CMK (cell line): ENCODE results near the gene CTXND2.
"Not testable (repeated sequence)": the region's sequence is repeated elsewhere in the genome, so short reads cannot be mapped to it uniquely, and the experiment has no call there.

ENCODE experiments used
- DNase-seq: peaks from one replicate; pipeline ENCODE4 v3.0.0-alpha.2; 2010; ENCODE audit warnings: low read depth

The CTXND2 gene

GRCh38 chr1:150887018-150887417, at the start of gene CTXND2:
TSS of gene CTXND2 (plus strand) at chr1:150887136. CDS start at chr1:150912315, 25,179 bp downstream.
- DNase-seq, result no peak

DNA sequence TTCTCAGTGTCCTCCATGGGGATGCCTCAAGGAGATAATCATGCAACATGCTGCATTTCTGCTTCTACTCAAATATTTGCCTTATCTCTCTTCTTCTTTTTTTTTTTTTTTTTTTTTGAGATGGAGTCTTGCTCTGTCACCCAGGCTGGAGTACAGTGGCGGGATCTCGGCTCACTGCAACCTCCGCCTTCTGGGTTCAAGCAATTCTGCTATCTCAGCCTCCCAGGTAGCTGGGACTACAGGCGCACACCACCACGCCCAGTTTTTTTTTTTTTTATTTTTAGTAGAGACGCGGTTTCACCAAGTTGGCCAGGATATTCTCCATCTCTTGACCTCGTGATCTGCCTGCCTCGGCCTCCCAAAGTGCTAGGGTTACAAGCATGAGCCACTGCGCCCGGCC, 46.1 kb upstream of the CTXND2 start:
- DNase-seq, result not testable (repeated sequence)

- no peak for DNase-seq
Measured at GRCh38 chr1:150841626-150842025, 45.3 kb upstream of the CTXND2 start.

- DNase-seq, result no peak
Measured at GRCh38 chr1:150842343-150842742, 44.6 kb upstream of the CTXND2 start.

GRCh38 chr1:150842964-150843363, 44.0 kb upstream of the CTXND2 start:
- no peak for DNase-seq

DNA sequence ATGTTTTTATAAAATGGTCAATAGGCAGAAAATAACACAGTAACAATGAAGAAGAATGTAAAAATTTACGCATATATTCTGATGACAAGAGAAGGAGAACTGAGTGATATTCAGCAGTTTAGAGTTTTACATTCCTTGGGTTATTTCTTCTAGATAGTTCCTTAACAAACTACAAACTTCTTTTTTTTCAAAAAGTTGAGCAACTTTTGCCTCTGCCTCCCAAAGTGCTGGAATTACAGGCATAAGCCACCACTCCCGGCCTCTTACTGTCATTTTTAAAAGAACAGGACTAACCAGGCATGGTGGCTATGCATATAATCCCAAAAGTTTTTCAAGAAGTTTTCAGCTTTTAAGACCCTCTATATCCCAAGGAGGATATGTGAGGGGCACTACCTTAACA, 43.5 kb upstream of the CTXND2 start:
- DNase-seq, result no peak

DNA sequence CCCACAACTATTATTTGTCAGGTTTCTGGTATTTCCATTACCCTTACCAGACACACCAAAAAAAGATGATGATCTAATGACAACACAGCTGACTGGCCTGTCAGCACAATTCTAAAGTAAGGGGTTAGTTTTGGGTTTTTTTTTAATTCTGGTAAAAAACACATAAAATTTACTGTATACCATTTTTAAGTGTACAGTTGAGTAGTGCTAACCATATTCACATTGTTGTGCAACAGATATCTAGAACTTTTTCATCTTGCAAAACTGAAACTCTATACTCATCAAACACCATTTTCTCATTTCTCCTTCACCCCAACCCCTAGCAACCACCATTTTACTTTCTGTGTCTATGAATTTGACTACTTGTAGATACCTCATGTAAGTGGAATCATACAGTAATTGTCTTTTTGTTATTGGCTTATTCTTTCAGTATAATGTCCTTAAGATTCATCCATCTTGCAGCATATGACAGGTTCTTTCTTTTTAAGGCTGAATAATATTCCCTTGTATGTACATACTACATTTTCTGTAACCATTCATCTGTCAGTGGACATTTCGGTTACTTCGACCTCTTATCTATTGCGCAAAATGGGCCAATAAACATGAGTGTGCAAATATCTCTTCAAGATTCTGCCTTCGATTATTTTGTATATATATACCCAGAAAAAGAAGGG, 40.3 kb upstream of the CTXND2 start:
- DNase-seq, result no peak

GRCh38 chr1:150850801-150851362, 36.1 kb upstream of the CTXND2 start:
- DNase-seq, result not testable (repeated sequence)

- DNase-seq, result not testable (repeated sequence)
Measured at GRCh38 chr1:150852734-150853133, 34.2 kb upstream of the CTXND2 start.

- no peak for DNase-seq
Measured at GRCh38 chr1:150863724-150864123, 23.2 kb upstream of the CTXND2 start.

- DNase-seq, result not testable (repeated sequence)
Measured at GRCh38 chr1:150864200-150864599, 22.7 kb upstream of the CTXND2 start.

- no peak for DNase-seq
Measured at GRCh38 chr1:150869683-150870082, 17.3 kb upstream of the CTXND2 start.

- DNase-seq, result no peak
Measured at GRCh38 chr1:150872572-150872971, 14.4 kb upstream of the CTXND2 start.

- DNase-seq, result no peak
Measured at GRCh38 chr1:150873521-150873920, 13.4 kb upstream of the CTXND2 start.

- no peak for DNase-seq
Measured at GRCh38 chr1:150874455-150875196, 12.3 kb upstream of the CTXND2 start.

DNA sequence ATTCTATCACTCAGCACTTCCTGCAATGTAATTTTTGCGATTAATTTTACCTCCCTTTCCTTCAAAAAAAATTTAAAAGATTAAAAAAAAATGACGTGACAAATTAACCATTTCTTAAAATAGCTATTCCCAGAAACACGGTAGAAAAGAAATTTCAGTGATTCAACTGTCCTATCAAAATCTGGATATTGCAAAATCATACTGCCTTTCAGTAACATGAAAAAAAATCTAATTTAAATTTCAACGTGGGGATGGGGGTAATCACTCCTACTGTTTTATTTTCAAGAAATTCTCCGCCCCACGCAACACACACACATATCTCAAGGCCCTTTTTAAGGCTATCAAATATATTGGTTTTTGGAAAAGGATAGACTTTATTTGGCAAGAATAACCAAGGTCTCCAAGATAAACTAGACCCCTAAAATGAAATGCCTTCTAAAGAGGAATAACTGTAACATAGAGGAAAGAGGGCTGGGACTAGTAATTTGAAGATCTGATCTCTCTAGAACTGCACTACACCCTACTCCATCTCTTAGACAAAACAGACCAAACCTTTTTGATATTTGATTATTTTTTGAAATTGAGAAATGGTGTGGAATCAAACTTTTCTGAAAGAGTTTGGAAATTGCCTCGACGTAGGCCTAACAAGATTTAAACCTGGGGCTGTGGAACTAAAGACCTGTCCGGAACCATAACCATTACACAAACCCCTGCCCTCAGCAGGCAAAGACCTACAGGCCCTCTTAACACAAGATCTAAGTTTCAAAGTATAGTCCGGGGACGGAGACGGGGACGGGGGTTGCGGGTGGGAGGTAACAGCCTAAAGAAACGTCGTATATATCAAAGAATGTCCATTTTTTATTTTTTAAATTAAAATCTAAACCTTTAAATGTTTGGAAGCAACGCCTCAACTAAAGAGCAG, 11.5 kb upstream of the CTXND2 start:
- DNase-seq, result no peak

DNA sequence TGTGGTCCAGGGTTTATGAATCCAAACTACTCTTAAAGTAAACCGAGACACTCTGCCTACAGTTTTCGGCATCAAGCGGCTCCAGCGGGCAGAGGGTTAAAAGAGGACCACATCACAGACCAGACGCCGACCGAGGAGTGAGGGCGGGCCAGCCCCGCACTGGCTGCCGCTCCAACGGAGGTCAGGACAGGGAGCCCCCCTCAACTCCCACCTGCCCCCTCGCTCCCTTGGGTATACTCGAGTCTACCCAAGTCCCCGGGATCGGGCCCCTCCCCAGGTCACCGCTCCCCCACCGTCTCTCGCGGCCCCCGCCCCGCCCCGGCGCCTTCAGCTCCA, 10.8 kb upstream of the CTXND2 start:
- no peak for DNase-seq

- DNase-seq, result not testable (repeated sequence)
Measured at GRCh38 chr1:150878931-150879330, 8.0 kb upstream of the CTXND2 start.

DNA sequence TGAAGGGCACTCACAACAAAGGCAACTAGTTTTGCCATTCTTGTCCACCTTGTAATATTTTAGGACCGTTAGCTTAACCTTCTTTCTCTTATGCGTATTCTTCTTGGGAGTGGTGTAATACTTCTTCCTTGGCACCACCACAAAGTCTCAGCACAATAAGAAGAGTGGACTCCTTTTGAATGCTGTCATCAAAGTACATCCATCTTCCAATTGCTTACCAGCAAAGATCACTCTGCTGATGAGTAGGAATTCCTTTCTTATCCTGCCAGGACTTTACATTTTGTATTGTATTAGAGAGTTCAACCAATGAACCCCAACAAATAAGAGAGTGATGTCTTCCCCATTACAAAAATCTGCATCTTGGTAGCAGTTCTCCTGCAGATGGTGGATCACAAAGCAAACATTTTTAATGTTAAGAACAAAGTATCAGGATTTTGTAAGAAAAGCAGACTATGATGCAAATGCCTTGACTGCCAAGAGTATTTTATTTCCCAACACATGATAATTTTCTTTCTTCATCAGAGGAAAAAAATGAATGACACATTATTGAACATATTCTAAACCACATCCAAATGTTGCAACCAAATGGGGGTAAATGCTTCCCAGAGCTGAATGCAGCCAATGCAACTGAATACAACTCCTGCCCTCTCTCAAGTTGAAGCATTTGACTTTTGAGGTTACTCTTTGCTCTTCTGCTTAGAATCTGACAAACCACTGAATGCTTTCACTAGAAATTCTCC, 5.4 kb upstream of the CTXND2 start:
- no peak for DNase-seq

- not testable (repeated sequence) for DNase-seq
Measured at GRCh38 chr1:150883121-150883520, 3.8 kb upstream of the CTXND2 start.

DNA sequence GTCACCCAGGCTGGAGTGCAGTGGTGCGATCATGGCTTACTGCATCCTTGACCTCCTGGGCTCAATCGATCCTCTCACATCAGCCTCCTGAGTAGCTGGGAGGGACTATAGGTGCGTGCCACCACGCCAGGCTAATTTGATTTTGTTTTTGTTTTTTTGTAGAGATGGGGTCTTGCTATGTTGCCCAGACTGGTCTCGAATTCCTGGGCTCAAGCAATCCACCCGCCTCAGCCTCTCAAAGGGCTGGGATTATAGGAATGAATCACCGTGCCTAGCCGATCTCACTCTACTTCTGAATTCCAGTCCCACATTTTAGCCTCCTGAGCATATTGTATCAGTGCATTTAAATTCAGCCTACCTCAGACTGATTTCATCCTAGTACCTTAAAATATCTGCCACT, 1.8 kb downstream of the CTXND2 start:
- DNase-seq, result no peak

DNA sequence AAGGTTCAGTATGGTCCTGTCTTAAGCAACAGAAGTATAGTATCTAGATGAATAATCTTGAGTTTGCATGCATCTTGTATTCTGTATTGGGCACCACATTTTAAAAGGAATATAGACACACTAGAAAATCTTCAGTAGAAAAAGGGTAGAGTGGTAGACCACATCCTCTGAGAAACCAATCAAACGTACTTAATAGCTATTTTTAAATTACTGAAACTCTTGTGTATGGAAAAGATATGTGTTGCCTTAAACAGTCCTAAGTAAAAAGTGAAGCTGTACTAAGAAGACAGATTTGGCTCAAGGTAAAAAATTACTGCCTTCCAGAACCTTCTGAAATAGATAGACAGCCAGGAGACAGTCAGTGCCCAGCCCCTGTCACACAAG, 3.1 kb downstream of the CTXND2 start:
- no peak for DNase-seq
